ENCODE data around the gene NPIPB2.

The NPIPB2 gene

GRCh38 chr16:11916524-11917285, 25.1 kb downstream of the NPIPB2 start:
- peaks cover 19% of the 10 kb centered on the region for H3K27me3 ChIP-seq
- H3K36me3 ChIP-seq = no peaks in the 10 kb centered on the region
- H3K27ac ChIP-seq = peak overlapping the region; percentile 87
- no peaks in the 10 kb centered on the region for H3K9me3 ChIP-seq
- peak overlapping the region; percentile 69 to 98 for H3K4me3 ChIP-seq (ENCODE audit: low read depth in 1 of 2, low read length in 1 of 2)
- peaks cover 25 to 29% of the 10 kb centered on the region in 2 experiments for H3K4me1 ChIP-seq (ENCODE audit: control insufficient read depth in 1 of 2, insufficient read depth in 1 of 2, low read depth in 1 of 2, low read length in 1 of 2)
- no peak for TF ChIP-seq CTCF (IDR thresholded peaks at IDR 0.05)

- no peaks in the 10 kb centered on the region for H3K36me3 ChIP-seq
- peak; percentile 81 for TF ChIP-seq CTCF (IDR thresholded peaks at IDR 0.05)
- H3K27ac ChIP-seq = peak within 1 kb of the TSS; percentile 87
- no peaks in the 10 kb centered on the region for H3K9me3 ChIP-seq
- H3K27me3 ChIP-seq = peaks cover 19% of the 10 kb centered on the region
- peaks cover 25 to 29% of the 10 kb centered on the region in 2 experiments for H3K4me1 ChIP-seq (ENCODE audit: control insufficient read depth in 1 of 2, insufficient read depth in 1 of 2, low read depth in 1 of 2, low read length in 1 of 2)
- peak within 1 kb of the TSS; percentile 69 to 98 for H3K4me3 ChIP-seq (ENCODE audit: low read depth in 1 of 2, low read length in 1 of 2)
Measured at GRCh38 chr16:11915644-11916523, 26.0 kb downstream of the NPIPB2 start, which contains the start of gene GSPT1. Gene GSPT1, minus strand, starts transcription at chr16:11915956. Its CDS starts 236 bp downstream, at chr16:11915720.

DNA sequence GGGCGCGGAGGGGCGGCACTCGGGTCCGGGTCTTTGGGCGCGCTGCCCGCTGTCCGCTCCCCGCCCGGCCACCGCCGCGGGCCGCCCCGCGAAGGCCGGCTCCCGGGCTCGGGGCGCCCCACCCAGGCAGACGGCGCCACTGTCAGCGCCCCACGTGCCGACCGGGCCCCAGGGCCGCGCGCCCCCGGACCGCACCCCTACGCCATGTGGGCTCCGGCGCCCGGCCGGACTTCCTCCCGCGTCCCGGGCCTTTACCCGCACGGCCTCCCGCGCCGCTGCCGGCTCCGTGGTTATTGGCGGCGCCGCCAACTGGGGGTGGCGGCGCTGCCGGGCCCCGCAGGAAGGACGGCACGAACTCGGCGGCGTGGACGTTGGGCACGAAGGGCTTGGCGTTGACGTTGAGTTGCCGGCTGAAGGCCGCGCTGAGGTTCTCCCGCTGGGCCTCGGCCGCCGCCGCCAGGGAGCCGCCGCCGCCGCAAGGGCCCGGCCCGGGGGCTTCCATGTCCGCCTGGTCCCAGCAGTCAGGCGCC, 26.7 kb downstream of the NPIPB2 start:
- no peaks in the 10 kb centered on the region for H3K9me3 ChIP-seq
- no peak for TF ChIP-seq CTCF (IDR thresholded peaks at IDR 0.05)
- peak overlapping the region; percentile 69 to 98 for H3K4me3 ChIP-seq (ENCODE audit: low read depth in 1 of 2, low read length in 1 of 2)
- H3K4me1 ChIP-seq (ENCODE audit: control insufficient read depth in 1 of 2, insufficient read depth in 1 of 2, low read depth in 1 of 2, low read length in 1 of 2) = peaks cover 25 to 29% of the 10 kb centered on the region in 2 experiments
- H3K27me3 ChIP-seq = peaks cover 18% of the 10 kb centered on the region
- peak overlapping the region; percentile 87 for H3K27ac ChIP-seq
- no peaks in the 10 kb centered on the region for H3K36me3 ChIP-seq

DNA sequence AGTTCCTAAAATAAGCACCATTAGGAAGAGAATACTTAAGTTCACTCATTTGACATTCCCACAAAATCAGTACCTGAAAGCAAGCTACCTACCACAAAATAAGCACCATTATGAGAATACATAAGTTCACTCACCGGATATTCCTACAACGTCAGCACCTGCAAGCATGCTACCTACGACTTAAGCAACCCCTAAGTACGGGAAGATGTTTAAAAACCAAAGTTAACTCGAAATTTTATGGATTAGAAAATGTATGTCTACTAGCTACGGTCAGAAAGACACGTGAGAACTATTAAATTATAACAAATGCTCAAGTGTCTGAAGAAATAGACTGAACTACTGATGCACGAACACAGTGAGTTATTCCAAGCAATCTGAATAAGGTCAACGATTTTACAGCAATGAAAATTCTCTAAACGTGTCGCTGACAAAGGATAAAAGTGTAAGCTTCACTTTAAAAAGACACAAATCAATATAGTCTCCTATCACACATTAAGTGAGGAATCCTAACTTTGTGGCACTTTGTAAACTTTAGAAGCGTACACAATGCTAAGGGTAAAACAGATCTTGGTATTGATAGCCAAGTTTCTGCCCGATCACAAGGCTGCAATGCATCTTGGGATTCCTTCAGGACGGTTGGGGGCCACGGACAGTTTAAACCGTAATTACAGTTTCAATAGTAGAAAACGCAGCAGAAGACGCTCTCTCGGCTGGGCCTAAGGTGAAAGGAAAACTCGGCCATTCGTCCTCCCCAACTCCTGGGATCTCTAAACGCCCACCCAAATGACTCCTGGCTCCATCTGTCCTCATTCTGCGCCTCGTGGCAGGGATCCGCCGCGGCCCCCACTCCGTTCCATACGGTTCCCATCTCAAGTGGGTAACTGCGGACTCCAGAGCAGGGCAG, 27.4 kb downstream of the NPIPB2 start:
- H3K27ac ChIP-seq = peak overlapping the region; percentile 87
- H3K27me3 ChIP-seq = peaks cover 11% of the 10 kb centered on the region

More for the DNA sequence above, 27.4 kb downstream of the NPIPB2 start:
- Histone ChIP-seq H3K36me3 (no peaks in the 10 kb centered on the region), H3K4me3 (ENCODE audit: low read depth in 1 of 2, low read length in 1 of 2) (peak overlapping the region; percentile 69 to 98), H3K4me1 (ENCODE audit: control insufficient read depth in 1 of 2, insufficient read depth in 1 of 2, low read depth in 1 of 2, low read length in 1 of 2) (peaks cover 25 to 29% of the 10 kb centered on the region in 2 experiments), H3K9me3 (no peaks in the 10 kb centered on the region)
- no peak for TF ChIP-seq CTCF (IDR thresholded peaks at IDR 0.05)

Data from neutrophil (primary cell).